Measurements from ENCODE around the gene RMP24.

The RMP24 gene

DNA sequence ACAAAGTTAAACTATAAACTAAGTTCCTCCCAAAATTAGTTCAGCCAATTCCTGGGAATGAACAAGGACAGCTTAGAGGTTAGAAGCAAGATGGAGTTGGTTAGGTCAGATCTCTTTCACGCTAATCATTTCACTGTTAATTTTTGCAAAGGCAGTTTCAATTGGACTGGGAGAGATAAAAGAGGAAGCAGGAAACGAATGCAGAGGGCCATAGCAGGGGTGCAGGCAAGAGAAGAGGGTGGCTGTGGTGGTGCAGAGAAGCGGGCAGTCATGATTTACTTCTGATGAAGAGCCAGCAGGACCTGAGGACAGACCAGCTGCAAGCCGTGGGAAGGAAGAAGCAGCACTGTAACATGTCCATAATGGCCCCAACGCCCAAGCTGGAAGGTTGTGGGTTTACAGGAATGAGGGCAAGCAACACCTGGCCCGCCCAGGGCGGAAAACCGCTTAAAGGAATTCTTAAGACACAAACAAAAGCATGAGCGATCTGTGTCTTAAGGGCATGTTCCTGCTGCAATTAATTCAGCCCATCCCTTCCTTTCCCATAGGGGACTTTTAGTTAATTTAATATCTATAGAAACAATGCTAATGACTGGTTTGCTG lies 4.1 kb upstream of the RMP24 start:
- Histone ChIP-seq H3K4me2 (no peak overlapping the region), H3K36me3 (replicated peaks in 1 of 2; ENCODE audit: control insufficient read depth in 1 of 2, insufficient read depth in 2 of 2, low read length in 1 of 2) (no peaks in the 10 kb centered on the region), H3K27ac (ENCODE audit: low read depth in 2 of 2, low read length in 1 of 2) (no peak overlapping the region), H3K9me2 (no peaks in the 10 kb centered on the region), H2AFZ (ENCODE audit: low read depth) (no peak overlapping the region), H4K20me1 (ENCODE audit: insufficient read depth) (no peaks in the 10 kb centered on the region), H3K4me3 (ENCODE audit: low read depth in 2 of 2, low read length in 1 of 2) (no peak overlapping the region), H3F3A (replicated peaks; ENCODE audit: insufficient read depth) (no peaks in the 10 kb centered on the region), H3K4me1 (ENCODE audit: control insufficient read depth in 1 of 2, insufficient read depth in 2 of 2, low read depth in 1 of 2, low read length in 1 of 2) (no peaks in the 10 kb centered on the region; a peak in 1 of 4 replicates), H3K9me3 (no peaks in the 10 kb centered on the region), H3K27me3 (ENCODE audit: insufficient read depth) (no peaks in the 10 kb centered on the region), H3K79me2 (ENCODE audit: insufficient read depth) (peaks cover 9% of the 10 kb centered on the region), H3K9ac (no peak overlapping the region)
- no peak for TF ChIP-seq POLR2AphosphoS5 (IDR thresholded peaks at IDR 0.05; ENCODE audit: low read depth, low read length)
- no peak for TF ChIP-seq GABPA (IDR thresholded peaks at IDR 0.05; ENCODE audit: low read depth)
- TF ChIP-seq NFIC (IDR thresholded peaks at IDR 0.05; ENCODE audit: borderline replicate concordance): no peak
- TF ChIP-seq RFX5 (IDR thresholded peaks at IDR 0.05; ENCODE audit: low read length): no peak
- TF ChIP-seq TAF1 (IDR thresholded peaks at IDR 0.05; ENCODE audit: borderline replicate concordance, low read depth, low read length): no peak
- TF ChIP-seq EZH2phosphoT487 (IDR thresholded peaks at IDR 0.05; ENCODE audit: borderline replicate concordance, low read depth): no peak
- TF ChIP-seq GATA2 (CRISPR knock-in tag; IDR thresholded peaks at IDR 0.05): no peak
- TF ChIP-seq, protein P1, sequence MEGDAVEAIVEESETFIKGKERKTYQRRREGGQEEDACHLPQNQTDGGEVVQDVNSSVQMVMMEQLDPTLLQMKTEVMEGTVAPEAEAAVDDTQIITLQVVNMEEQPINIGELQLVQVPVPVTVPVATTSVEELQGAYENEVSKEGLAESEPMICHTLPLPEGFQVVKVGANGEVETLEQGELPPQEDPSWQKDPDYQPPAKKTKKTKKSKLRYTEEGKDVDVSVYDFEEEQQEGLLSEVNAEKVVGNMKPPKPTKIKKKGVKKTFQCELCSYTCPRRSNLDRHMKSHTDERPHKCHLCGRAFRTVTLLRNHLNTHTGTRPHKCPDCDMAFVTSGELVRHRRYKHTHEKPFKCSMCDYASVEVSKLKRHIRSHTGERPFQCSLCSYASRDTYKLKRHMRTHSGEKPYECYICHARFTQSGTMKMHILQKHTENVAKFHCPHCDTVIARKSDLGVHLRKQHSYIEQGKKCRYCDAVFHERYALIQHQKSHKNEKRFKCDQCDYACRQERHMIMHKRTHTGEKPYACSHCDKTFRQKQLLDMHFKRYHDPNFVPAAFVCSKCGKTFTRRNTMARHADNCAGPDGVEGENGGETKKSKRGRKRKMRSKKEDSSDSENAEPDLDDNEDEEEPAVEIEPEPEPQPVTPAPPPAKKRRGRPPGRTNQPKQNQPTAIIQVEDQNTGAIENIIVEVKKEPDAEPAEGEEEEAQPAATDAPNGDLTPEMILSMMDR (IDR thresholded peaks at IDR 0.05): no peak
- TF ChIP-seq RCOR1 (IDR thresholded peaks at IDR 0.05; ENCODE audit: low read length): no peak
- TF ChIP-seq SIN3A (IDR thresholded peaks at IDR 0.05; ENCODE audit: borderline replicate concordance, low read depth, low read length): no peak
- TF ChIP-seq FOXM1 (IDR thresholded peaks at IDR 0.05; ENCODE audit: low read depth): no peak
- TF ChIP-seq TCF12 (IDR thresholded peaks at IDR 0.05): no peak
- no peak for TF ChIP-seq USF2 (IDR thresholded peaks at IDR 0.05; ENCODE audit: borderline replicate concordance, low read depth, low read length)
- POLR2A ChIA-PET: no interaction called here
- WGBS (ENCODE audit: low lambda C conversion rate): 75% methylated on average over 9 of the region's 9 CpGs
- CTCF ChIA-PET: interaction anchor here (1.5 kb wide), 1 partner anchor 17 kb away, joined by 8 read pairs; no protein-coding TSS in a partner anchor
- no peak for DNase-seq

DNA sequence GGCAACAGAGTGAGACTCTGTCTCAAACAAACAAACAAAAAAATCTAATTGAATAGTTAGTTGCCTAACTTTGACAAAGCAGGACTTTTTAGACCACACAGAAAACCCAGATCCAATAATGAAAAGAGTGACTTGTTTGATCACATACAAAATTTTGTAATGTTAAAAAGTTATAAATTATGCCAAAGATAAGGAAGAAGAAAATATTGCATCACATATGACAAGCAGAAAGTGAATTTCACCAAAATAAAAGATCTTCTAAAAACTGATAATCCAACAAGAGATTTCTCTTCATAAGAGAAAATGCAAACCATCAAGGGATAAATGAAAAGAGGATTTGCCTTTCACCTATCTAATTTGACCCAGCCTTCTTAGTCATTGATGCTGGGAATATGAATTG lies 2.8 kb upstream of the RMP24 start:
- DNase-seq: no peak
- no peak overlapping the region; a peak in 1 of 4 replicates for H3K27ac ChIP-seq (ENCODE audit: low read depth in 2 of 2, low read length in 1 of 2)
- peaks cover 22% of the 10 kb centered on the region for H3K79me2 ChIP-seq (ENCODE audit: insufficient read depth)
- TF ChIP-seq RAD21 (IDR thresholded peaks at IDR 0.05; ENCODE audit: low read length) (no peak), RXRA (IDR thresholded peaks at IDR 0.05; ENCODE audit: borderline replicate concordance, low read depth) (no peak)
- no peaks in the 10 kb centered on the region for H3F3A ChIP-seq (replicated peaks; ENCODE audit: insufficient read depth)
- H3K4me3 ChIP-seq (ENCODE audit: low read depth in 2 of 2, low read length in 1 of 2): no peak overlapping the region
- no peaks in the 10 kb centered on the region for H3K27me3 ChIP-seq (ENCODE audit: insufficient read depth)
- H3K9me3 ChIP-seq: no peaks in the 10 kb centered on the region
- POLR2A ChIA-PET: no interaction called here
- CTCF ChIA-PET: no interaction called here
- H3K9me2 ChIP-seq: no peaks in the 10 kb centered on the region
- H3K36me3 ChIP-seq (replicated peaks in 1 of 2; ENCODE audit: control insufficient read depth in 1 of 2, insufficient read depth in 2 of 2, low read length in 1 of 2): peaks cover 6 to 7% of the 10 kb centered on the region in 2 experiments
- no peaks in the 10 kb centered on the region for H4K20me1 ChIP-seq (ENCODE audit: insufficient read depth)
- no peak overlapping the region for H3K4me2 ChIP-seq
- peaks cover 4 to 7% of the 10 kb centered on the region in 2 experiments; a peak in 3 of 4 replicates for H3K4me1 ChIP-seq (ENCODE audit: control insufficient read depth in 1 of 2, insufficient read depth in 2 of 2, low read depth in 1 of 2, low read length in 1 of 2)
- no peak overlapping the region for H3K9ac ChIP-seq
- H2AFZ ChIP-seq (ENCODE audit: low read depth): no peak overlapping the region
